Activated CD4-positive, alpha-beta T cell treated with anti-CD3 and anti-CD28 coated beads, Interleukin-2, Interleukin-4, amounts not matched to agents 100 ng/mL and 50 ng/mL, durations not matched to agents 16 hours and 8 hours (primary cell): Measurements from ENCODE around the gene RPS14.
A peak's percentile ranks its signal among the peaks of the same experiment; 100 is the strongest.

Experiments used
- DNase-seq: peaks from one replicate; pipeline ENCODE4 v3.0.0-alpha.2; 2020; ENCODE audit warnings: low spot score

Gene RPS14

DNA sequence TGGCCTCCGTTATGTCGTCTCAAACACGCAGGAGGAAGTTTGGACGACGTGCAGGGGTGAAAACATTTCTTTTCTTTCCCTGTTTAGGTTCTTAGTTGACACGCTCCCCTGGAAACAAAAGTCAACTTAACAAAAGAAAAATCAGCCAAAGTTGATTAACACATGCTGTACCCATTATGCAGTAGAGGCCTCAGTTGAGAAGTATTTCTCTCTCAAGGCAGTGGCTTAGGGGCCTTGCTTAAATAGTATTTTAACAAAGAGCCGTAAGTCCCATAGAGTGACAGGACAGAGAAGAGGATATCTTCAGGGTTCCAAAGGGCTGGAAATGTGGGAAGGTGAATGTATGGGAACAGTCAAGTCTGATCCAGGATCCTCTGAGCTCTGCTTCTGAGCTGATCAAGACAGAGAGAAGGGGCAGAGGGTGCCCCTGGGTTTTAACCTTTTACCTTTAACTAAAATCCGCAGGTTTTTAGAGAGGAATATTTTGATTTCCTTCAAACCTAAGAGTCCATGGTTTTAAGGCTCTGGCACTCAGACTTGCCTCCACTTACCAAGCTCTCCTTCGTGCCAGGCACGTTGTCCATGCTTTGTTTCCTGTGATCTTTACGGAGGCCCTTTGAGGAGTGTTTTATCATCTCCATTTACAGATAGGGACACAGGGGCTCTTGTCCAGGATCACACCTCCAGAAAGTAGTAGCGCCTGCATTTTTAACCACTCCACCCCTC is 36.2 kb downstream of the RPS14 start:
- DNase-seq = no peak

DNA sequence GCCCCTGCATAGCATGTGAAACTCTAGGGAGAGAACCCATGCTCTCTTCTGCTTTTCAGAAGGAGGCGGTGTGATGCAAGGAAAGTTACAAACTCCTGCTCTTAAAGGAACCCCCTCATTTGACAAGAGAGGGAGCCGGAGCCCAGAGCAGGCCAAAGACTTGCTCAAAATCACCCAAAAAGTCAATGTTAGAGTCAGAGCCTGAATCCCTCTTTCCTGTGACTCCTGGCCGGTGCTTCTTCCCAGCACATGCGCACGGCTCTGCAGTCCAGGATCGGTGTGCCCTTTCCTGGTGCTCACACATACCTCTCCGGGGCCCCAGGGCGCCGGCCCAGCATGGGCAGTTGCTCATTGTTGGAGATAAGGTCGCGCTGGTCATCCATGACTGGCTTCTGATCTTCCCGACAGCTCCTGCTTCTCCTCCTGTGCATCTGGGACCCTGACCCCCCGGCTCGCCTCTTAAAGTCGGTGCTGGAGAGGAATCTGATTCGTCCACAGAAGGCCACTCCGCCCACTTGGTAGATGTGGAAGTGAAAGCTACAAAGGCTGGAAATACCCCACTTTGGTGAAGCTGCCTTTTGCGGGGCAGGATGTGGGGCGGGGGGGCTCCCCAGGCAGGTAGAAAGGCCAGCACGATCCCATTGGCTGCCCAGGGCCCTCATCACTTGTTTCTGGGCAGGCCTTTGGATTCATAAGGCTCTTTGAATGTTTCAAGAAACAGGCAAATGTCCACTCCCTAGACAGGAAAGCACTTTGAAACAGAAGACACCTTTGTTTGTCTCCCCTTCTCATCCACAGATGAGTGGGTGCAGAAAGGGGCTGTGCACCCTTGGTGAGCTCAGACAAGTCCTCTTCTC is 37.0 kb downstream of the RPS14 start, which contains the start of gene CD74:
CD74 (minus strand) TSS at position 592 of the 857 bp plus-strand sequence; CDS start at position 431, 161 bp downstream.
- peak; percentile 97 for DNase-seq

GRCh38 chr5:150411245-150411979 is 38.1 kb downstream of the RPS14 start:
- peak; percentile 78 for DNase-seq

DNA sequence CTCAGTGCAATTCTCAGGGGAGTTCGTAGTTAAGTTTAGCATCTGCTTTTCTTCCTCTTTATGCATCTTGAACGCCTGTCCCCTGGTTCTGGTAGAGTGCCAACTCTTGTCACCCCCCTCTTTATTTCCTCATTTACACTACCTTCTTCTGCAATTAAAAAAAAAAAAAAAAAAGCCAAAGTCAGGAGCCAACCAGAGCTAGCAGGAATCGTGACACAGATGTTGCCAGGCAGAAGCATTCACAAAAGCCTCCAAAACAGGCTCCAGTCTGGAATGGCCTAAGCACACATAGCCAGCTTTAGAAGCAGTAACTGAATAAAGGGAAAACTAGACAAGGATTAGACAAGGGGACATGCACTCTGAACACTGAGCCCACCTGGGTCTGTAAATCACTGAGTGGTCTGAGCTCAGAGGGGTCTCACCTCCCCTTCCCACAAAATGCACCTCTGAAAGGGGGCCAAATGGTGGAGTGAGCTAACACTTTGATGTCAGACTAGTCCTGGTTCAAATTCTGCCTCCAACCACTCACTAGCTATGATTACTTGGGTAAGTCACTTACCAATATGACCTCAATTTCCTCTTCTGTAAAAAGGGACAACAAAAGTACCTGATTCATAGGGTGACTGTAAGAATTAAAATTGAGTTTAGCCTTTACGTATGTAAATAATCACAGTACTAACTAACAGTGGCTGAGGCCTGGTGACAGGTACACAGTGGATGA is 38.9 kb downstream of the RPS14 start:
- peak; percentile 57 for DNase-seq

- peak; percentile 78 for DNase-seq
These were observed 39.7 kb downstream of the RPS14 start for GRCh38 chr5:150409638-150410523.

DNA sequence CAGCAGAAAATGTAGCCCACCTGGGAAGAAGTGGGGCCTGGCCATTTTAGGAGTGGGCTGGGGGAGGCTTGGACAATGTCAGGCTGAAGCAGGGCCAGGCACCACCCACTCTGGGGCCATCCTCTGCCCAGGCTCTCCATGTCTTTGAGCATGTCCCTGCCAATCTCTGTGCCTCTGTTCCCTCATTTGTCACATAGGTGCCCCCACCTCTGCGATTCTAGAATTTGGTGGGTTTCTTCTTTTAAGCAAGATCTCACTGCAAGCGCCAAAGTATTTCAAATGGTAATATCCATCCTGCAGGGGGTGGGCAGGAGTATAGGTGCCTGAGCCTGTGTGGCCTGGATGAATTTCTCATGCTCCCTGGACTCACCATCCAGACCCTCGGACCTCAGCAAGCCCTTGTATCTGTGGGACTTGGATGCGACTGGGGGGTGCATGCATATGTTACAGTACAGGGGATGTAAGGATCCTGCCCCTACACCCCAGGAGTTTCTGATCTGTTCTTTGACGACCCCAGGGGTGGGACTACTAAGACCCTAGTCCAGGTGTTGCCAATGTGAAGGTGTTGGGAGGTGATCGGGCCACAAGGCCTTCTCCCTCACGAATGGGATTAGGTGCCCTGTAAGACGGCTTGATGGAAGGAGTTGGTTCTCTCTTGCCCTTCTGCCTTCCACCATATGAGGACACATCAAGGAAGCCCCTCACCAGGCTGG is 41.2 kb downstream of the RPS14 start:
- no peak for DNase-seq

- DNase-seq = no peak
These were observed 42.3 kb downstream of the RPS14 start for GRCh38 chr5:150407096-150407720.

- DNase-seq = no peak
These were observed 42.8 kb downstream of the RPS14 start for GRCh38 chr5:150406723-150407095.

DNA sequence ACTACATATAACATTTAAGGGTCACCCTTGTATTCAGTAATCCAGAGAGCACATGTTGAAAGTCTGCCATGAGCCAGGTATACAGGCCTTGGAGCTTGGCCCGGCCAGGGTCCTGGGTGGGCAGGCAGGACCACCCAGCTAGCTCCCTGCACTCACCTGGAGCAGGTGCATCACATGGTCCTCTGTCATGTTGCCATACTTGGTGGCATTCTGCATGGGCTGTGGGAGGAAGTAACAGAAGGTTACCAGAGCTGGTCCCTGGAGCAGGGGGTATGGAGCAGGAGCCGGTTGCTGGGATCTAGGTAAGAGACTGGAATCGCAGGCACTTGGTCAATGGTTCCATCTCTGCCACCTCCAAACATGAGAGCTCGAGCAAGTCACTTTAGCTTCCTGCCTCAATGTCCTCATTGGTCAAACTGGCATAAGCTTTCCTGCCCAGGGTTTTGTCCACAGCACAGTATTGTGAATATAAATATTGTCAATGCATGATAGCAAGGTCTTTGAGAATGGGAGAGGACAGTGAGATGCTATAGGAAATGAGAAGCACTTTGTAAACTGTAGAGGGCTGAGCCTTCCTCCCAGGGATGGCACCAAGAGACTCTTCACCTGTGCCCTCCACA is 43.3 kb downstream of the RPS14 start:
- DNase-seq = no peak

GRCh38 chr5:150404941-150405816 is 44.4 kb downstream of the RPS14 start:
- no peak for DNase-seq

GRCh38 chr5:150404535-150404934 is 45.0 kb downstream of the RPS14 start:
- DNase-seq = no peak

- DNase-seq = no peak
These were observed 45.4 kb downstream of the RPS14 start for GRCh38 chr5:150404121-150404520.

- DNase-seq = no peak
These were observed 46.6 kb downstream of the RPS14 start for GRCh38 chr5:150402901-150403342.

DNA sequence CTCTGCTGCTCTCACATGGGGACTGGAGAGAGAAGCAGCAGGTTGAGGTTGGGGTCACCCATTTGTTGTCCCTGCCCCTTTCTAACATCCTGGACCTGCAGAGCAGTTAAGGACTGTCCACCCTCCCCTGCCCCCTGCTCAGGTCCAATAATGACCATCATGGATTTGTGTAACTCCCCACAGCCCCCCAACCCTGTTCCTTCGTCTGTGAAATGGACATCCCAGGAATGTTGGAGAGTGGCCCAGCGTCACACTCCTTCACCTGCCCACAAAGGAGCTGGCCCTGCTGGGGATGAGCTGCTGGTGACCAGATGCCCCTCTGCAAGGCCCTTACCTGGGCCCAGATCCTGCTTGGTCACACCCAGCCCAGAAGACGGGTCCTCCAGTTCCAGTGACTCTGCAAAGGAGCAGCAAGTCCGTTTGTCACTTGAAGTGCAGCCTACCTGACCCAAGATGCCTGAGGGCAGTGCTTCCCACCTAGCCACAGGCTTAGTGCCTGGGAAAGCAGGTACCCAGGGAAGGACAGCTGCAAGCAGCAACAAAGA is 47.2 kb downstream of the RPS14 start:
- DNase-seq = no peak

- no peak for DNase-seq
These were observed 47.9 kb downstream of the RPS14 start for GRCh38 chr5:150401376-150402228.

DNA sequence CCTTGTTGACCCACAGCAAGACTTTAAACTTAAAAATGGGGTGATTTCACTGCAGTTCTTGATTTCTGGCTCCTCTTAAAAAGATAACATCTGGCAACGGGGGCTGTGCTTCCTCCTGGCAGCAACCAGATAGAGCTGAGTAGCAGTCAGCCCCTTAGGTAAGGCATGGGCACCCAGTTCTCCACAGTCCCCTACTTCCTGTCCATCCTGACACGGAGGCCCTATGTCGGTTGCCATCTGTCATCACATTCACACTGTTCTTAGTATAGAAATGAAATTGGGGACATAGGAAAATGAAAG is 48.5 kb downstream of the RPS14 start:
- DNase-seq = no peak
